H1 (cell line): Measurements from ENCODE around the gene SIGLEC6. TPM values are rescaled to one million over a fixed set of nuclear protein-coding genes. Genes with fewer than 3 reads are reported as not detected.

Experiments used
- CBX8 ChIP-seq: fragments of 300-800, 300-1000 bp; sonication (generic); IDR thresholded peaks from 2 replicates; pipeline ENCODE4 v1.7.1; 2016; ENCODE audit warnings: low read depth, low read length, borderline replicate concordance
- SAP30 ChIP-seq: fragments of 300-600 bp; sonication (generic); IDR thresholded peaks from 2 replicates; pipeline ENCODE4 v1.7.1; 2012; ENCODE audit warnings: low read length, moderate library complexity, mild to moderate bottlenecking, inconsistent platforms; ENCODE audit not compliant: insufficient read depth, insufficient replicate concordance
- SIN3A ChIP-seq, 2 experiments: IDR thresholded peaks in 1 of 2; conservative IDR thresholded peaks in 1 of 2; 2 replicates each; pipeline ENCODE4 v1.6.1; 2011 to 2012; ENCODE audit warnings: low read length in 2 of 2, improper control_type of control experiment in 1 of 2, low read depth in 1 of 2, mild to moderate bottlenecking in 1 of 2
- polyA plus RNA-seq, 7 experiments: library from polyadenylated mRNA; depleted of rRNA in 3 of 7; stranded (reverse) in 5 of 7; unstranded in 2 of 7; fragments of >200 nt in 5 of 7; fragments of 200-250 nt in 2 of 7; gene quantifications; 1 replicate in 5 of 7; 2 replicates in 1 of 7; 4 replicates in 1 of 7; pipeline versions ENCODE4 v1.2.1 to v1.2.3, GENCODE V29; 2011 to 2013; ENCODE audit warnings: missing spikeins in 2 of 7, mixed read lengths in 2 of 7
- total RNA-seq: library from RNA; stranded (reverse); fragmentation: NEBNext Ultra II Directional; extraction: Animal tissue kit (Norgen Biotek cat#: 25700); gene quantifications from 2 replicates; pipeline ENCODE4 v1.2.1, GENCODE V29; 2021
- TF ChIP-seq, protein P1 (sequence below): IDR thresholded peaks from 2 replicates; pipeline ENCODE4 v1.6.1; 2011; ENCODE audit warnings: low read length, improper control_type of control experiment

Gene SIGLEC6
- total and polyA plus RNA-seq, 2 of the 8 experiments (the other 6 are each of a cell fraction or from before 2014, with no cell fraction given) = 0.05 TPM; not detected in 1

DNA sequence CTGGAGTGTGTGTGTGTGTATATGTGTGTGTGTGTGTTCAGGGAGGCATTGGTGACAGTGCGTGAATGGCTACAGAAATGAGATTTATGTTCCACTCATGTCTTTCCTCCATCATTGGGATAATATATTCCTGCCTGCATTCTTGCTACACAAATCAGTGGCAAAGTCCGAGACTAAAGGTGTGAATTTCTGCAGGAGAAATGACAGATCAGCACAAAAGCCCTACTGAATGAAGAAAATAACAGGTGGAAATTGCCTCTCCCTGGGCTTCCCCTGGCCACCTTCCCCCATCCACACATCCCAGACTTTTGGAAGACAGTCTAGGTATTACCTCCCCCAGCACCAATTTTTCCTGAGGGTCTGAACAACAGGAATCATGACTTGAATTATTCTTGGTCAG is 10.1 kb downstream of the SIGLEC6 start (continued):
- TF ChIP-seq SAP30 (no peak), CBX8 (no peak), SIN3A (conservative IDR thresholded peaks at IDR 0.05 in 1 of 2, IDR thresholded peaks at IDR 0.05 in 1 of 2; ENCODE audit: low read depth in 1 of 2, low read length in 2 of 2) (no peak)
- TF ChIP-seq, protein P1, sequence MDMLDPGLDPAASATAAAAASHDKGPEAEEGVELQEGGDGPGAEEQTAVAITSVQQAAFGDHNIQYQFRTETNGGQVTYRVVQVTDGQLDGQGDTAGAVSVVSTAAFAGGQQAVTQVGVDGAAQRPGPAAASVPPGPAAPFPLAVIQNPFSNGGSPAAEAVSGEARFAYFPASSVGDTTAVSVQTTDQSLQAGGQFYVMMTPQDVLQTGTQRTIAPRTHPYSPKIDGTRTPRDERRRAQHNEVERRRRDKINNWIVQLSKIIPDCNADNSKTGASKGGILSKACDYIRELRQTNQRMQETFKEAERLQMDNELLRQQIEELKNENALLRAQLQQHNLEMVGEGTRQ = no peak
